ENCODE results near the gene OCIAD2.
"Not testable (repeated sequence)": the region's sequence is repeated elsewhere in the genome, so short reads cannot be mapped to it uniquely, and the experiment has no call there.

Gene OCIAD2

DNA sequence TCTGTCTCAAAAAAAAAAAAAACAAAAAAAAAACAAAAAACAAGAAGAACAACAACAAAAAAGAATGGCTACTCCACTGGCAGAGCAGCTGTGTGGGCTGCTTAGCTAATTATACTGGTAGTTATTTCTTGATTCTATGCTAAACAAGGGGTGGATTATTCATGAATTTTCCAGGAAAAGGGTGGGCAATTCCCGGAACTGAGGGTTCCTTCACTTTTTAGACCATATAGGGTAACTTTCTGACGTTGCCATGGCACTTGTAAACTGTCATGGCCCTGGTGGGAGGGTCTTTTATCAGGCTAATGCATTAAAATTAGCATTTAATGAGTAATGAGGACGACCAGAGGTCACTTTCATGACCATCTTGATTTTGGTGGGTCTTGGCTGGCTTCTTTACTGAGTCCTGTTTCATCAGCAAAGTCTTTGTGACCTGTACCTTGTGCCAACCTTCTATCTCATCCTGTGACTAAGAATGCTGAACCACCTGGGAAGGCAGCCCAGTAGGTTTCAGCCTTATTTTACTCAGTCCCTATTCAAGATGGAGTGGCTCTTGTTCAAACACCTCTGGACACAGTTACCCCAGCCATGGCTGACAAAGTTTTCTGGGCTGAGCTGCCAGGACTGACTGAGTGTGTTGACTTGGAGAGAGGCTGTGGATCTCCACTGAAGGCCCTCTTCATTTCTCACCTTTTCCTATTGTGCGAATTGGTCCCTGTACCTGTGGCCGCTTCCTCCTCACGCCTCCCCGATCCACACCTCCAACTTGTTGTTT, 1.3 kb upstream of the OCIAD2 start:
- no peak for DNase-seq (ENCODE audit: low spot score)

GRCh38 chr4:48905363-48906015, 1.1 kb downstream of the OCIAD2 start:
- no peak for DNase-seq (ENCODE audit: low spot score)

GRCh38 chr4:48904541-48905142, 1.9 kb downstream of the OCIAD2 start:
- DNase-seq (ENCODE audit: low spot score), result no peak

DNA sequence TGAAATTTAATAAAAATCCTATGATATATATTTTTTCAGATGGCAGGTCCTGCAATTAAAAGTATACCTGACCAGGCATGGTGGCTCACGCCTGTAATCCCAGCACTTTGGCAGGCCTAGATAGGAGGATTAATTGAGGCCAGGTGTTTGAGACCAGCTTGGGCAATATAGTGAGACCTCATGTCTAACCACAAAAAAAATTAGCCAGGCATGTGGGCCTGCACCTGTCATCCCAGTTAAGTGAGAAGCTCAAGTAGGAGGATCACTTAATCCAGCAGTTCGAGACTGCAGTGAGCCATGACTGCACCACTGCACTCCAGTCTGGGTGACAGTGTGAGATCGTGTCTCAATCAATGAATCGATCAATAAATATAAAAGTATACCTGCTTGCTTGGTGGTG, 2.5 kb downstream of the OCIAD2 start:
- DNase-seq (ENCODE audit: low spot score), result no peak

- no peak for DNase-seq (ENCODE audit: low spot score)
Measured at GRCh38 chr4:48902266-48902665, 4.3 kb downstream of the OCIAD2 start.

- DNase-seq (ENCODE audit: low spot score), result no peak
Measured at GRCh38 chr4:48901196-48901595, 5.4 kb downstream of the OCIAD2 start.

- DNase-seq (ENCODE audit: low spot score), result no peak
Measured at GRCh38 chr4:48899950-48900349, 6.6 kb downstream of the OCIAD2 start.

GRCh38 chr4:48899432-48899749, 7.2 kb downstream of the OCIAD2 start:
- DNase-seq (ENCODE audit: low spot score), result no peak

DNA sequence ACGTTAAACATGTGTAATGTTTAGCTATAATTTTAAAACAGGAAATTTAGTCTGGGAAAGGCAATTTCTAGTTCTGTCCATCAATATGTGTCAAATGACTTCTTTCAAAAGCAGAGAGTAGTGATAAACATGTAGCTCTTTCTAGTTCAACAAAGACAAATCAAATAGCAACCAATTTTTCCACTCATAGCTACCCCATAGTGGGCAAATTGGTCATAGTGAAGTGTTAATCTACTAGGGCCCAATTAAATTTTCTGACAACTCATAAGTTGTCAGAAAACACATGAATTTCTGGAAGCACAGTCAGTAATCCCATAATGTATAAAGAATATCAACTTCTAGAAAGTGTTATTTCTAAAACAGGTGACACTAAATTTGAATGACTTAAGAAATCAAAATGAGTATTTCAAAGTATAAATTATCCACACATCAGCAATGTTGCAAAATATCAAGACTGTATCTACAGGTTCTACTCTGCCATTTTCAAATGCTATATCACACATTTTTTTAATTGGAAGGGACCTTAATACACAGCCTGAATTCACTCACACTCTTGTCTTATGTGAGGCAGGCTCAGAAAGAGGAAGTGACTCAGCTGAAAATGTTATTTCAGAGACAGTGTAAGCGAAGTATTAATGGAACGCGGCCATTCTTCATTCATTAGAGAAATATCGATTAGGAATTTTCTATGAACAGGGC, 7.7 kb downstream of the OCIAD2 start:
- DNase-seq (ENCODE audit: low spot score), result no peak

- DNase-seq (ENCODE audit: low spot score), result no peak
Measured at GRCh38 chr4:48896845-48897244, 9.7 kb downstream of the OCIAD2 start.

DNA sequence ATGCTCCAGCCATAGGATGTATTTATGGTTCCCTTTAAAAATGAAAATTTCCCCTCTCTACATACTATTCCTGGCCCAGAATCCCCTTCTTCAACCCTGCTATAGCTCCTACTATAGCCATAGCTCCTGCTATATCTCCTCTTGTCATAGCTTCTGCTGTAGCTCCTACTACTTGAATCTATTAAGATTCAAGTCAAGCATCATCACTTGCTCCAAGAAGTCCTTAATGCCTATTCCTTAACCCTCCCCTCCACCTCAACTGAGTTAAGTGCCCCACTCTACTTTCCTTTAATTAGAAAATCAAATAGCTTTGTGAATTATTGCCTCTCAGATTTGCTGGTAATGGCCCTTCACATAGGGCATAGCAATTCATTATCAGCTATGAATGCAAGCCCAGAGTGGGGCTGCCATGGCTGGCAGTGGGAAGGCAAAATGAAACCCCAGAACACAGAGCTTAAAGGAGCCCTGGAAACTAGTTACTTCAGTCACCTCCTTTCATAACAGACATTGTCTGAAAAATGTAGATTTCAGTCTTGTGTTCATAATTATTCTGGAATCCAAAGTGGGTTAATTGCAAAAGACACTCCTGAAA, 15.4 kb downstream of the OCIAD2 start:
- DNase-seq (ENCODE audit: low spot score), result no peak

DNA sequence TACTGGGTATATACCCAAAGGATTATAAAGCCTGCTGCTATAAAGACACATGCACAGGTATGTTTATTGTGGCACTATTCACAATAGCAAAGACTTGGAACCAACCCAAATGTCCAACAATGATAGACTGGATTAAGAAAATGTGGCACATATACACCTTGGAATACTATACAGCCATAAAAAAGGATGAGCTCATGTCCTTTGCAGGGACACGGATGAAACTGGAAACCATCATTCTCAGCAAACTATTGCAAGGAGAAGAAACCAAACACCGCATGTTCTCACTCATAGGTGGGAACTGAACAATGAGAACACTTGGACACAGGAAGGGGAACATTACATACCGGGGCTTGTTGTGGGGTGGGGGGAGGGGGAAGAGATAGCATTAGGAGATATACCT, 16.8 kb downstream of the OCIAD2 start:
- DNase-seq (ENCODE audit: low spot score), result not testable (repeated sequence)

- not testable (repeated sequence) for DNase-seq (ENCODE audit: low spot score)
Measured at GRCh38 chr4:48881646-48882045, 24.9 kb downstream of the OCIAD2 start.

- no peak for DNase-seq (ENCODE audit: low spot score)
Measured at GRCh38 chr4:48879561-48880442, 26.8 kb downstream of the OCIAD2 start.

GRCh38 chr4:48877827-48878535, 28.6 kb downstream of the OCIAD2 start:
- no peak for DNase-seq (ENCODE audit: low spot score)

GRCh38 chr4:48864696-48865095, 41.9 kb downstream of the OCIAD2 start:
- not testable (repeated sequence) for DNase-seq (ENCODE audit: low spot score)

GRCh38 chr4:48863728-48864127, 42.8 kb downstream of the OCIAD2 start:
- DNase-seq (ENCODE audit: low spot score), result no peak

- DNase-seq (ENCODE audit: low spot score), result no peak
Measured at GRCh38 chr4:48862661-48863060, 43.9 kb downstream of the OCIAD2 start.

DNA sequence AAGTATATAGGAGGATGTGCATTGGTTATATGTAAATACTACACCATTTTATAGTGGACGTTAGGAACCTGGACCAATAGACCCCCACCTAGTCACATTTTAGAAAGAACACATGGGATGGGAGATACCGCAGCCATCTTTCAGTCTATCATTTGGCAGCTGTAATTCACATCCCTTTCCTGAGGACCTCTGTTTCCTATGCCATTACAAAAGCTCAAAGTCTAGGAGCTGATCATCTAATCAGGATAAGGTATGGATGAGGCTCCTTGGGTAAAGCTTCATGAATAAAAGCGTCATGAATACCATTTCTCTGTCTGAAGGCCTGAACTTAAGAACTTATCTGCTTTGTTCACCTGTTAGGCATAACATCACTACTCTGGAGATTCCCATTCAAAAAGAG, 44.5 kb downstream of the OCIAD2 start:
- DNase-seq (ENCODE audit: low spot score), result no peak

DNA sequence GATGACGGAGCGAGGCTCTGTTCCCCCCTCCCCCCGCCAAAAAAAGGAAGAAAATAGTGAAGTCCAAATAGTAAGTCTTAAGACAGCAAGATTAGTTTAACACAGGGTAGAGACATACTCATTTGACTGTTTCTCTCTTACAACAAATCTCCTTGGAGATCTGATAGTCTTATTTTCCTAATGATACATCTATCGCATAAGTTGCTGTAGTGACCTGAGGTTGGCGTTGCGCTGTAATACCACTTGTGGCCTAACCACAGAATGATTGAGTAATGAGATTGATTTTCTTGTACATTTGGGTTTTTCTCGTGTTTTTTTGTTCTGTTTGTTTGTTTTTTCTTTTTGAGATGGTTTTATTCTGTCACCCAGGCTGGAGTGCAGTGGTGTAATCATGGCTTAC, 48.4 kb downstream of the OCIAD2 start:
- no peak for DNase-seq (ENCODE audit: low spot score)

GRCh38 chr4:48854982-48855381, 51.6 kb downstream of the OCIAD2 start:
- no peak for DNase-seq (ENCODE audit: low spot score)
